Natural killer cell (primary cell): Measurements from ENCODE around the gene PRDM10. TPM values are rescaled to one million over a fixed set of nuclear protein-coding genes. Genes with fewer than 3 reads are reported as not detected.

Experiments
- ATAC-seq, 3 donors: fragments of 150-1000 bp in 2 of 3; fragments of 200-7000 bp in 1 of 3; cut with Tn5 transposase; 1 replicate in 1 of 3; 2 replicates in 2 of 3; pipeline ENCODE4 v1.10.0; 2021; ENCODE audit warnings: mild to moderate bottlenecking in 2 of 3, moderate library complexity in 2 of 3
- DNase-seq, 2 donors: peaks; one replicate each; pipeline versions ENCODE4 v3.0.0 to v3.0.0-alpha.2; 2013 to 2021; ENCODE audit warnings: mixed read lengths in 1 of 2
- H3K27ac ChIP-seq: one replicate; pipeline ENCODE4 v1.5.1; 2013; ENCODE audit warnings: mild to moderate bottlenecking, low read length
- H3K27me3 ChIP-seq: one replicate; pipeline ENCODE4 v1.6.1; 2013; ENCODE audit warnings: low read length; ENCODE audit not compliant: control insufficient read depth, insufficient read depth
- H3K36me3 ChIP-seq: one replicate; pipeline ENCODE4 v1.6.1; 2013; ENCODE audit warnings: low read length; ENCODE audit not compliant: control insufficient read depth, insufficient read depth
- H3K4me1 ChIP-seq: one replicate; pipeline ENCODE4 v1.6.1; 2013; ENCODE audit warnings: low read length; ENCODE audit not compliant: control insufficient read depth, insufficient read depth
- H3K4me3 ChIP-seq: one replicate; pipeline ENCODE4 v1.5.1; 2013; ENCODE audit warnings: low read length
- H3K9me3 ChIP-seq: one replicate; pipeline ENCODE4 v1.6.1; 2013; ENCODE audit warnings: low read length; ENCODE audit not compliant: control insufficient read depth, insufficient read depth
- H3K27ac Mint-ChIP-seq, 2 donors: one replicate each; pipeline ENCODE4 v1.8.0; 2022; ENCODE audit warnings: mild to moderate bottlenecking in 2 of 2, mixed read lengths in 2 of 2, moderate library complexity in 1 of 2
- H3K27me3 Mint-ChIP-seq, 2 donors: one replicate each; pipeline ENCODE4 v1.8.0; 2022; ENCODE audit warnings: low read depth in 2 of 2, mixed read lengths in 2 of 2
- H3K36me3 Mint-ChIP-seq: one replicate; pipeline ENCODE4 v1.8.0; 2022; ENCODE audit warnings: mixed read lengths
- H3K4me1 Mint-ChIP-seq, 2 donors: one replicate each; pipeline ENCODE4 v1.8.0; 2022; ENCODE audit warnings: mixed read lengths in 2 of 2
- H3K4me3 Mint-ChIP-seq: one replicate; pipeline ENCODE4 v1.8.0; 2022; ENCODE audit warnings: mild to moderate bottlenecking, moderate library complexity, mixed read lengths
- H3K9me3 Mint-ChIP-seq, 2 donors: one replicate each; pipeline ENCODE4 v1.8.0; 2022; ENCODE audit warnings: mixed read lengths in 2 of 2
- WGBS: methylation state at CpG from one replicate; pipeline ENCODE4 v1.1.7; 2013; ENCODE audit warnings: missing lambda C conversion rate; ENCODE audit not compliant: insufficient coverage; 5-methylcytosine and 5-hydroxymethylcytosine counted together
- intact Hi-C: fragments of 100-400 bp; cut with micrococcal nuclease; formaldehyde crosslinking; loops from one replicate; pipeline ENCODE4 v1.14.2; 2022
- total RNA-seq, 4 donors: library from RNA; stranded (reverse); fragments of 120-200 nt in 1 of 4; gene quantifications; one replicate each; pipeline versions ENCODE4 v1.2.3 to v1.2.4, GENCODE V29; 2013 to 2022
- TF ChIP-seq, protein P1 (sequence below): fragments of 200-600 bp; IDR thresholded peaks from one replicate; pipeline ENCODE4 v1.8.0; 2022; ENCODE audit warnings: antibody characterized with exemption

The PRDM10 gene
- total RNA-seq, 3 donors from 2014 or later (not counting 1 experiment from before 2014, with no cell fraction given), result 10.3 to 13.1 (median 12.5) TPM

GRCh38 chr11:129937592-129938238 lies 64.9 kb downstream of the PRDM10 start:
- no peaks in the 10 kb centered on the region for H3K4me1 ChIP-seq
- H3K27me3 Mint-ChIP-seq, result no peaks in the 10 kb centered on the region
- no peak overlapping the region for H3K27ac ChIP-seq
- H3K4me1 Mint-ChIP-seq, result no peaks in the 10 kb centered on the region
- no peaks in the 10 kb centered on the region for H3K9me3 Mint-ChIP-seq
- 87% methylated on average over 4 of the region's 4 CpGs for WGBS
- no peak overlapping the region for H3K4me3 Mint-ChIP-seq
- no peak overlapping the region for H3K27ac Mint-ChIP-seq
- intact Hi-C loops, result no loop called here
- peaks cover 7% of the 10 kb centered on the region for H3K36me3 ChIP-seq
- H3K27me3 ChIP-seq, result no peaks in the 10 kb centered on the region
- H3K4me3 ChIP-seq, result no peak overlapping the region
- DNase-seq, result no peak
- no peaks in the 10 kb centered on the region for H3K9me3 ChIP-seq
- peaks cover 29% of the 10 kb centered on the region for H3K36me3 Mint-ChIP-seq
- no peak for ATAC-seq
- TF ChIP-seq, protein P1, sequence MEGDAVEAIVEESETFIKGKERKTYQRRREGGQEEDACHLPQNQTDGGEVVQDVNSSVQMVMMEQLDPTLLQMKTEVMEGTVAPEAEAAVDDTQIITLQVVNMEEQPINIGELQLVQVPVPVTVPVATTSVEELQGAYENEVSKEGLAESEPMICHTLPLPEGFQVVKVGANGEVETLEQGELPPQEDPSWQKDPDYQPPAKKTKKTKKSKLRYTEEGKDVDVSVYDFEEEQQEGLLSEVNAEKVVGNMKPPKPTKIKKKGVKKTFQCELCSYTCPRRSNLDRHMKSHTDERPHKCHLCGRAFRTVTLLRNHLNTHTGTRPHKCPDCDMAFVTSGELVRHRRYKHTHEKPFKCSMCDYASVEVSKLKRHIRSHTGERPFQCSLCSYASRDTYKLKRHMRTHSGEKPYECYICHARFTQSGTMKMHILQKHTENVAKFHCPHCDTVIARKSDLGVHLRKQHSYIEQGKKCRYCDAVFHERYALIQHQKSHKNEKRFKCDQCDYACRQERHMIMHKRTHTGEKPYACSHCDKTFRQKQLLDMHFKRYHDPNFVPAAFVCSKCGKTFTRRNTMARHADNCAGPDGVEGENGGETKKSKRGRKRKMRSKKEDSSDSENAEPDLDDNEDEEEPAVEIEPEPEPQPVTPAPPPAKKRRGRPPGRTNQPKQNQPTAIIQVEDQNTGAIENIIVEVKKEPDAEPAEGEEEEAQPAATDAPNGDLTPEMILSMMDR, result no peak

GRCh38 chr11:129935723-129936122 lies 66.9 kb downstream of the PRDM10 start:
- Mint-ChIP-seq H3K27me3 (no peaks in the 10 kb centered on the region), H3K36me3 (peaks cover 29% of the 10 kb centered on the region), H3K27ac (no peak overlapping the region), H3K4me1 (no peaks in the 10 kb centered on the region), H3K9me3 (no peaks in the 10 kb centered on the region), H3K4me3 (no peak overlapping the region)
- intact Hi-C loops, result no loop called here
- no peaks in the 10 kb centered on the region for H3K27me3 ChIP-seq
- H3K9me3 ChIP-seq, result no peaks in the 10 kb centered on the region
- WGBS, result 91% methylated on average over 2 of the region's 3 CpGs
- H3K27ac ChIP-seq, result no peak overlapping the region
- DNase-seq, result no peak
- H3K4me3 ChIP-seq, result no peak overlapping the region
- no peaks in the 10 kb centered on the region for H3K4me1 ChIP-seq
- H3K36me3 ChIP-seq, result peaks cover 8% of the 10 kb centered on the region
- no peak for ATAC-seq
- TF ChIP-seq, protein P1, result no peak

- H3K27ac ChIP-seq, result no peak overlapping the region
- no peaks in the 10 kb centered on the region for H3K9me3 Mint-ChIP-seq
- no peak for ATAC-seq
- no peaks in the 10 kb centered on the region for H3K4me1 Mint-ChIP-seq
- DNase-seq, result no peak
- H3K4me1 ChIP-seq, result no peaks in the 10 kb centered on the region
- TF ChIP-seq, protein P1, result no peak
- no peaks in the 10 kb centered on the region for H3K27me3 ChIP-seq
- intact Hi-C loops, result no loop called here
- H3K36me3 ChIP-seq, result peaks cover 6% of the 10 kb centered on the region
- H3K27me3 Mint-ChIP-seq, result no peaks in the 10 kb centered on the region
- H3K4me3 Mint-ChIP-seq, result no peak overlapping the region
- H3K36me3 Mint-ChIP-seq, result peaks cover 29% of the 10 kb centered on the region
- WGBS, result 92% methylated on average over 9 of the region's 9 CpGs
- H3K9me3 ChIP-seq, result no peaks in the 10 kb centered on the region
- no peak overlapping the region for H3K27ac Mint-ChIP-seq
- H3K4me3 ChIP-seq, result no peak overlapping the region
Observed at GRCh38 chr11:129933891-129934290, 68.7 kb downstream of the PRDM10 start.

GRCh38 chr11:129933262-129933661 lies 69.4 kb downstream of the PRDM10 start:
- Mint-ChIP-seq H3K4me3 (no peak overlapping the region), H3K36me3 (peaks cover 29% of the 10 kb centered on the region), H3K9me3 (no peaks in the 10 kb centered on the region), H3K4me1 (no peaks in the 10 kb centered on the region), H3K27ac (no peak overlapping the region), H3K27me3 (no peaks in the 10 kb centered on the region)
- TF ChIP-seq, protein P1, result no peak
- Histone ChIP-seq H3K4me1 (no peaks in the 10 kb centered on the region), H3K4me3 (no peak overlapping the region), H3K9me3 (no peaks in the 10 kb centered on the region), H3K36me3 (peaks cover 6% of the 10 kb centered on the region), H3K27me3 (no peaks in the 10 kb centered on the region), H3K27ac (no peak overlapping the region)
- DNase-seq (no peak), ATAC-seq (no peak)
- intact Hi-C loops, result no loop called here
- 100% methylated on average over 1 of the region's 1 CpG for WGBS
